Progenitor cell of endocrine pancreas (in vitro differentiated cells): ENCODE measurements around the gene SLC4A11. TPM values are rescaled to one million over a fixed set of nuclear protein-coding genes. Genes with fewer than 3 reads are reported as not detected.
A peak's percentile ranks its signal among the peaks of the same experiment; 100 is the strongest.

ENCODE experiments used
- DNase-seq: peaks from one replicate; pipeline ENCODE4 v3.0.0; 2021; ENCODE audit warnings: low spot score; ENCODE audit not compliant: unreplicated experiment
- H3K27ac Mint-ChIP-seq: 2 replicates; pipeline ENCODE4 v1.8.0; 2021; ENCODE audit warnings: mild to moderate bottlenecking, moderate library complexity, mixed read lengths
- H3K27me3 Mint-ChIP-seq: 2 replicates; pipeline ENCODE4 v1.8.0; 2021; ENCODE audit warnings: mixed read lengths
- H3K36me3 Mint-ChIP-seq: 2 replicates; pipeline ENCODE4 v1.8.0; 2022; ENCODE audit warnings: mixed read lengths; ENCODE audit not compliant: insufficient read depth
- H3K4me1 Mint-ChIP-seq: 2 replicates; pipeline ENCODE4 v1.8.0; 2021; ENCODE audit warnings: low read depth, mixed read lengths
- H3K4me3 Mint-ChIP-seq: 2 replicates; pipeline ENCODE4 v1.8.0; 2021; ENCODE audit warnings: low read depth, mild to moderate bottlenecking, moderate library complexity, mixed read lengths
- H3K9me3 Mint-ChIP-seq: 2 replicates; pipeline ENCODE4 v1.8.0; 2021; ENCODE audit warnings: low read depth, mixed read lengths
- CTCF ChIP-seq: fragments of 200-600 bp; sonication (generic); IDR thresholded peaks from one replicate; pipeline ENCODE4 v1.5.0; 2021; ENCODE audit warnings: antibody characterized with exemption, mild to moderate bottlenecking; ENCODE audit not compliant: unreplicated experiment
- long read RNA-seq: library from polyadenylated mRNA; unstranded; transcript quantifications from one replicate; pipeline ENCODE4 v2.0.0, GENCODE V29; 2020
- total RNA-seq: library from RNA; stranded (reverse); gene quantifications from 2 replicates; pipeline ENCODE4 v1.2.1, GENCODE V29; 2021

SLC4A11 gene
- total RNA-seq, result 1.9 and 2.0 TPM in 2 replicates
- long read RNA-seq, partial matches to known transcripts, result 1 of 1 reads
- long read RNA-seq, other reads (novel, unspliced or antisense), result 0 of 1 reads

DNA sequence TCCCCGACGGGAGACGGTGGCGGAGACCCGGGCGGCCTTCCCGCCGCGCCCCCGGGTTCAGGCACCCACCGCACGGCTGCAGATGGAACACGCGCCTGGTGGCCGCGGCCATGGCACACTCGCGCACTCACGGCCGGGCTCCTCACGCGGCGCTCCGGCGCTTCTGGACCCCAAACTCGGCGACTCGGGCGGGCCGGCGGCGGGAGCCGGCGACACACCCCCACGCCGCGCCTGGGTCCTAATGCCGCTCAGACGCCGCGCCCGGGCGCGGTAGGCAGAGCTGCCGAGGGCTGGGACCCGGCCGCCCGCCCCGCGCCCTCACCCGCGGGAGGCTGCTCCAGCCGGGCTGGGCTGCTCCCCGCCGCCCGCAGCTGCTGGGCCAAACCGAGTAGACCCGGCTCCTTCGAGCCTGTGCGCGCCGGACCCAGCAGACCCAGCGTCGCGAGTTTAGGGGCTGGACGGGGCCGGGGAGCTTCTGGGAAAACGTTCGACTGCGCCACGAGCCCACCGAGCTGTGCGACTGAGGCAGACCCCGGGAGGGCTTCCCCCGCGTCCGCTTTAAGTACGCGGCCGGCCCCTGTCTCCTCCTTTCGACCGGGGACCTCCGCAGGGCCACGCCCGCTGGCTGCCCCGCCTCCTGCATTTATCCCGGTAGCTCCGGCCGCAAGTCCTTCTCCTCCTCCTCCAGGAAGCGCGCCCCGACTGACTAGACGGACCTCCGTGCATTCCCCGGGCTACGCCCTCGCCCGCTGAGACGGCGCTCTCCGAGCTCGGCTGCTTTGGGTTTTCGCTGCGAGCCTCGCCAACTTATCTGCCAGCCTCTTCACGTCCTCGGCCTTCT is at the start of gene SLC4A11:
TSS of gene SLC4A11 (minus strand) at position 165 of the 841 bp plus-strand sequence. CDS start at position 112, 53 bp downstream.
- H3K36me3 Mint-ChIP-seq, result no peaks in the 10 kb centered on the region
- peaks cover 77% of the 10 kb centered on the region for H3K27me3 Mint-ChIP-seq
- peak within 1 kb of the TSS; percentile 78 for H3K4me3 Mint-ChIP-seq
- H3K9me3 Mint-ChIP-seq, result no peaks in the 10 kb centered on the region
- H3K27ac Mint-ChIP-seq, result peak within 1 kb of the TSS; percentile 56
- no peak for TF ChIP-seq CTCF
- DNase-seq, result no peak
- H3K4me1 Mint-ChIP-seq, result peaks cover 6% of the 10 kb centered on the region

- no peak for DNase-seq
- no peak for TF ChIP-seq CTCF
- H3K27ac Mint-ChIP-seq, result peak overlapping the region; percentile 62
- H3K4me1 Mint-ChIP-seq, result no peaks in the 10 kb centered on the region
- no peak overlapping the region for H3K4me3 Mint-ChIP-seq
- peaks cover 17% of the 10 kb centered on the region for H3K36me3 Mint-ChIP-seq
- H3K9me3 Mint-ChIP-seq, result no peaks in the 10 kb centered on the region
- no peaks in the 10 kb centered on the region for H3K27me3 Mint-ChIP-seq
Observed at GRCh38 chr20:3283222-3283820, 44.3 kb upstream of the SLC4A11 start.

- H3K4me1 Mint-ChIP-seq, result no peaks in the 10 kb centered on the region
- no peaks in the 10 kb centered on the region for H3K9me3 Mint-ChIP-seq
- no peaks in the 10 kb centered on the region for H3K27me3 Mint-ChIP-seq
- peaks cover 21% of the 10 kb centered on the region for H3K36me3 Mint-ChIP-seq
- no peak for TF ChIP-seq CTCF
- no peak overlapping the region for H3K27ac Mint-ChIP-seq
- no peak for DNase-seq
- H3K4me3 Mint-ChIP-seq, result no peak overlapping the region
Observed at GRCh38 chr20:3282271-3283221, 43.6 kb upstream of the SLC4A11 start.

DNA sequence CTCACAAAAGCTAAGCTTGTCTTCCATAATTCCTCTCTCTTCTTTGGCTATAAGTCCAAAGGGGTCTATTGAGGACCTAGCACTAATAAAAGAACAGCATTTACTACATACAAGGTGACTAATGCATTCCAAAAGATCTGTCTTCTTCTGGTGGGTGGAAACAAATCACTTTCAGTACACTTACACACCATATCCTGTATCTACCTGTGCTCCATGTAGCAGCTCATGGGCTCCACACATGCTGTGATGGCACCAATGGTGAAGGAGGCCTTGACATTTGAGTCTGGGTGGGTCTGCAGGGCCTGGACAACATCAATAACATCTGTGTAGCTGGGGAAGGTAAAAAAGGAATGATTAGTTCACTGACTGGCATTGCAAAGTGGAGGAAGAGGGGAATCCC is 42.4 kb upstream of the SLC4A11 start:
- Mint-ChIP-seq H3K27me3 (no peaks in the 10 kb centered on the region), H3K4me3 (no peak overlapping the region), H3K4me1 (no peaks in the 10 kb centered on the region), H3K27ac (no peak overlapping the region), H3K36me3 (peaks cover 27% of the 10 kb centered on the region), H3K9me3 (no peaks in the 10 kb centered on the region)
- no peak for TF ChIP-seq CTCF
- no peak for DNase-seq

- Mint-ChIP-seq H3K36me3 (peaks cover 24% of the 10 kb centered on the region), H3K9me3 (no peaks in the 10 kb centered on the region), H3K4me3 (no peak overlapping the region)
Observed at GRCh38 chr20:3279761-3280160, 40.8 kb upstream of the SLC4A11 start.

More at GRCh38 chr20:3279761-3280160, 40.8 kb upstream of the SLC4A11 start:
- no peak overlapping the region for H3K27ac Mint-ChIP-seq
- no peaks in the 10 kb centered on the region for H3K4me1 Mint-ChIP-seq
- DNase-seq, result no peak
- TF ChIP-seq CTCF, result no peak
- no peaks in the 10 kb centered on the region for H3K27me3 Mint-ChIP-seq
